Measurements from ENCODE around the gene TRUB1.
A peak's percentile ranks its signal among the peaks of the same experiment; 100 is the strongest.
"Not testable (repeated sequence)": the region's sequence is repeated elsewhere in the genome, so short reads cannot be mapped to it uniquely, and the experiment has no call there.

TRUB1 gene

GRCh38 chr10:114917927-114918672 is 19.9 kb upstream of the TRUB1 start:
- in situ Hi-C loops (cut with HindIII; ENCODE audit: low pct_ligation_motif_present, low pct_unique_long_range_greater_than_20kb, low sequenced_read_pairs), result no loop called here
- DNase-seq, result peak; percentile 99

GRCh38 chr10:114920459-114920858 is 17.5 kb upstream of the TRUB1 start:
- peak; percentile 52 for DNase-seq
- in situ Hi-C loops (cut with HindIII; ENCODE audit: low pct_ligation_motif_present, low pct_unique_long_range_greater_than_20kb, low sequenced_read_pairs), result no loop called here

DNA sequence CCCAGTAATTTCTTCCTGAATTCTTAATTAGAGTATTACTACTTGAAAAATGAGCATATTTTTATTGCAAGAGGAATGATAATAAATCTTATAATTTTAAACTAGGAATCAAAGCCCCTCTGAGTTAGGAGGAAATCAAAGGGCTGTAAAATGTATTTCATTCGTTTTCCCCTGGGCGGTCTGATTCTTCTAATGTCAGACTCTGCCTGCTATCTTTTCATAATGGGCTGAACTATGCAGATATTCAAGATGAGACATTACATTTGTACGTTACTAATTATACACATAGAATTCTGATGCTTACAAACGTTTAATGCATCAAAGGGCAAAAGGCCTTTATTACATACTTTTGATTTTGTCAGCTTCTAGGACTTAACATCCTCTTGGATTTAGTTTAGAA is 16.0 kb upstream of the TRUB1 start:
- in situ Hi-C loops (cut with HindIII; ENCODE audit: low pct_ligation_motif_present, low pct_unique_long_range_greater_than_20kb, low sequenced_read_pairs), result no loop called here

DNA sequence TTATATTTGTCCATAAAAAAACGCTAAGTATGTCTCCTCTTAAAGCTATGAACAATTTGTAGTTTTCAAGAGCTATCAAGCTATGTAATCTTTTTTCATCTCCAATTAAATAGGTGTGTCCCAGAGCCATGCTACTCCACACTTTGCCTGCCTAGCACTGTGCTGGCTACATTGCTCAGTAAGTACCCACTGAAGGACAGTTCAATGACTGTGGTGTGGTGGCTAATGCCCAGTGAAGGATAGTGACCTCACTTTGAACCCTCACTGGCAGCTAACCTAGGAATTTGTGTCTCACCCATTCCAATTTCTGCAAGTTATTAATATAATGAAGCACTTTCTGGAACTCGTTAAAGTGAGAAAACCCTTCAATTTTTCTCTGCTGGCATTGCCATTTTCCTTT is 14.4 kb upstream of the TRUB1 start:
- no peak for DNase-seq
- in situ Hi-C loops (cut with HindIII; ENCODE audit: low pct_ligation_motif_present, low pct_unique_long_range_greater_than_20kb, low sequenced_read_pairs), result no loop called here

More for the DNA sequence above, 16.0 kb upstream of the TRUB1 start:
- no peak for DNase-seq

- DNase-seq, result peak; percentile 65
- in situ Hi-C loops (cut with HindIII; ENCODE audit: low pct_ligation_motif_present, low pct_unique_long_range_greater_than_20kb, low sequenced_read_pairs), result no loop called here
These were observed 12.1 kb upstream of the TRUB1 start for GRCh38 chr10:114925587-114926586.

DNA sequence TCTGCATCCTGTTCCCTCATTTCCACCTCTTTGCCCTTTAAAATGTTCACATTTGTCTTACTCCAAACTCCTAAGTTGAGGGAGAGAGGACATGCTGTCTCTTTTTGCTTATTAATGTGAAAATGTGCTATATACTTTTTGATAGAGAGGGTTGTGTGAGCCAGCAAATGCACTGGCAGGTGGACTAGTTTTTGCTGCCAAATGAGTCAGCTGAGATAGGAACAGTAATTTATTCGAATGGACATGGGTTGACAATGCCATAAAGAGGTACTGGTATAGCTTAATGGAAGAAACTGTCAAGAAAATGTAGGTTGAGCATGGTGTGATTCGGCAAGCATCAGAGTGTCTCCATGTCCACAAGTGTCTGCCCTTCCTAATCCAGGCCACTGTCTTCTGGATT is 9.2 kb upstream of the TRUB1 start:
- no peak for DNase-seq
- in situ Hi-C loops (cut with HindIII; ENCODE audit: low pct_ligation_motif_present, low pct_unique_long_range_greater_than_20kb, low sequenced_read_pairs), result no loop called here

DNA sequence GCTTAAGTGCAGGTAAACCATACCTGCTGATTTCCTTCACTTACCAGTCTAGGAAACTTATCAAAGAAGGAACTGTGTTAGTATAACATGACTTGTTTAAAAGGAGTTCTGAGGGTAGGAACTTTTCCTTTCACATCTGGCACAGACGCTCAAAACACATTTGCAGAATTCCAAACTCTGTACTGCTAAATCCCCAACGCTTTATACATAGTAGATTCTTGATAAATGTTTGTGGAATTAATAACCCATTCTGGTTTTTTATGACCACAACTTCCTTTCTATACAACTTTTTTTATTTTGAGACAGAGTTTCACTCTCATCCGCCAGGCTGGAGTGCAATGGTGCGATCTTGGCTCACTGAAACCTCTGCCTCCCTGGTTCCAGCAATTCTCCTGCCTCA is 7.7 kb upstream of the TRUB1 start:
- in situ Hi-C loops (cut with HindIII; ENCODE audit: low pct_ligation_motif_present, low pct_unique_long_range_greater_than_20kb, low sequenced_read_pairs), result no loop called here
- DNase-seq, result no peak

DNA sequence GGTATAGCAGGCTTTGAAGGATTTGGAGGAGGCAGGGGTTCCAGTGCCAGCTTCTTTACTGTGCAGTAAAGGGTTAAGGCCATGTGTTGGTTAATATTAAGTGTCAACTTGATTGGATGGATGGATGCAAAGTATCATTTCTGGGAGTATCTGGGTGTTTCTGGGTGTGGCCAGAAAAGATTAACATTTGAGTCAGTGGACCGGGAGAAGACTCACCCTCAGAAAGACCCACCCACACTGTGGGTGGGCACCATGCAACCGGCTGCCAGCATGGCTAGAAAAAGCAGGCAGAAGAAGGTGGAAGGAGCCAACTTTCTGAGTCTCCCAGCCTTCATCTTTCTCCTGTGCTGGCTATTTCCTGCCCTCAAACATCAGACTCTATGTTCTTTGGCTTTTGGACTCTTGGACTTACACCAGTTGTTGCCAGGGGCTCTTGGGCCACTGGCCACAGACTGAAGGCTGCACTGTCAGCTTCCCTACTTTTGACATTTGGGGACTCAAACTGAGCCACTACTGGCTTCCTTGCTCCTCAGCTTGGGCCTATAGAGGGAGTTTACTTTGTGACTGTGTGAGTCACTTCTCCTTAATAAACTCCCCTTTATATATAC is 6.8 kb upstream of the TRUB1 start:
- no peak for DNase-seq
- in situ Hi-C loops (cut with HindIII; ENCODE audit: low pct_ligation_motif_present, low pct_unique_long_range_greater_than_20kb, low sequenced_read_pairs), result no loop called here

- in situ Hi-C loops (cut with HindIII; ENCODE audit: low pct_ligation_motif_present, low pct_unique_long_range_greater_than_20kb, low sequenced_read_pairs), result no loop called here
- no peak for DNase-seq
These were observed 5.8 kb upstream of the TRUB1 start for GRCh38 chr10:114932225-114932624.

- in situ Hi-C loops (cut with HindIII; ENCODE audit: low pct_ligation_motif_present, low pct_unique_long_range_greater_than_20kb, low sequenced_read_pairs), result no loop called here
- no peak for DNase-seq
These were observed 5.0 kb upstream of the TRUB1 start for GRCh38 chr10:114932945-114933344.

DNA sequence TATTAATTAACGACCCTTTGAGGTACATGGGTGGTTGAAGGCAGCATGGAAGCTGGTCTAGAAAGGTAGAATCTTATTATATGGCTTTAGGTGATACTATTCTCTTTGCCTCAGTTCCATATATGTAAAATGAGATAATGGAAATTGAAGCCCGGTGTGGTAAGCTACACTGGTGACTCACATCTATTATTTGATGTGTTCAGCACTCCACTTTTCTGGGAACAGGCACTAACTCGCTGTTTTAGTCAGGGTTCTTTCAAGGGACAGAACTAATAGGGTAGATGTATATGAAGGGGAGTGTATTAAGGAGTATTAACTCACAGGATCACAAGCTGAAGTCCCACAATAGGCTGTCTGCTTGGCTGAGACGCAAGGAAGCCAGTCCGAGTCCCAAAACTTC is 4.4 kb upstream of the TRUB1 start:
- in situ Hi-C loops (cut with HindIII; ENCODE audit: low pct_ligation_motif_present, low pct_unique_long_range_greater_than_20kb, low sequenced_read_pairs), result no loop called here
- DNase-seq, result no peak

DNA sequence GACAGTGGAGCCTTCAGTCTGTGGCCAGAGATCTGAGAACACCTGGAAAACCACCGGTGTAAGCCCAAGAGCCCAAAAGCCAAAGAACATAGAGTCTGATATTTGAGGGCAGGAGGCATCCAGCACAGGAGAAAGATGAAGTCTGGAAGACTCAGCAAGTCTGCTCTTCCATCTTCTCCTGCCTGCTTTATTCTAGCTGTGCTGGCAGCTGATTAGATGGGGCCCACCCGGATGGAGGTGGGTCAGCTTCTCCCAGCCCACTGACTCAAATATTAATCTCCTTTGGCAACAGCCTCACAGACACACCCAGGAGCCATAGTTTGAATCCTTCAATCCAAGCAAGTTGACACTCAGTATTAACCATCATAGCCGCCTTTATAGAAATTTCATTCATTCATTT is 4.0 kb upstream of the TRUB1 start:
- in situ Hi-C loops (cut with HindIII; ENCODE audit: low pct_ligation_motif_present, low pct_unique_long_range_greater_than_20kb, low sequenced_read_pairs); DNase-seq: not testable (repeated sequence)

DNA sequence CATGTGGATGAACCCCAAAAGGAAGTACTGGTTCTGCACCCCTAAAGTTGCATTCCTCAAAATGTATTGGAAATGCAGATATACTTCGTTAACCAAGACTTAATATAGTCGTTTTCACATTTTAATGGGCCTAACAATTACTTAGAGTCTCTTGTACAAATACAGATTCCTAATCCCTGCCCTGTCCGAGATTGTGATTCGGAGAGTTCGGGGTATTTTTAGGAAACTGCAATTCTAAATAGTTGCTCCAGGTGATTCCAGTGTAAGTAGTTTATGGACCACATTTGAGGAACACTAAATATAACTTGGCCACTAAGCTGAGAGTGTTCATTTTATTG is 830 bp downstream of the TRUB1 start:
- in situ Hi-C loops (cut with HindIII; ENCODE audit: low pct_ligation_motif_present, low pct_unique_long_range_greater_than_20kb, low sequenced_read_pairs), result no loop called here
- no peak for DNase-seq

DNA sequence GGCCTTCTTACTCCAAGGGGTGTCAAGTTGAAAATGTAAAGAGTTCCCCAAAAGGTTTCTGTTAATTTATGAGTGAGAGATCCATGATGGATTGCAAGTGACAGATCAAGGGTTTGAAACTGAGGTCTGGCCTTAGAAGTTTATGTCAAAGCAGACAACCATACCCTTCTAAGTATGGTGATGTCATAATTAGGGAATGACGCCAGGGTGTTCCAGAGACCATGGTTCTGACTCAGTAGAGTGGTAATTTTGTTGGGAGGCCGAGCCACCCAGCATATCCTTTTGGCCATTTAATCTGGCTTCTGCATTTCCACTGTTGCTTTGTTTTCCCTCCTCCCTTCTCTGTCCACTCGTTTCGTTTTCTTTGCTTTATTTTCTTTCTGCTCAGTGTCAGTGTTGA is 2.7 kb downstream of the TRUB1 start:
- in situ Hi-C loops (cut with HindIII; ENCODE audit: low pct_ligation_motif_present, low pct_unique_long_range_greater_than_20kb, low sequenced_read_pairs), result no loop called here
- no peak for DNase-seq

- in situ Hi-C loops (cut with HindIII; ENCODE audit: low pct_ligation_motif_present, low pct_unique_long_range_greater_than_20kb, low sequenced_read_pairs), result no loop called here
- no peak for DNase-seq
These were observed 5.0 kb downstream of the TRUB1 start for GRCh38 chr10:114943000-114943399.

GRCh38 chr10:114953047-114953446 is 15.1 kb downstream of the TRUB1 start:
- in situ Hi-C loops (cut with HindIII; ENCODE audit: low pct_ligation_motif_present, low pct_unique_long_range_greater_than_20kb, low sequenced_read_pairs), result no loop called here
- DNase-seq, result no peak

GRCh38 chr10:114955984-114956383 is 18.0 kb downstream of the TRUB1 start:
- no peak for DNase-seq
- in situ Hi-C loops (cut with HindIII; ENCODE audit: low pct_ligation_motif_present, low pct_unique_long_range_greater_than_20kb, low sequenced_read_pairs), result no loop called here

GRCh38 chr10:114956466-114956865 is 18.5 kb downstream of the TRUB1 start:
- in situ Hi-C loops (cut with HindIII; ENCODE audit: low pct_ligation_motif_present, low pct_unique_long_range_greater_than_20kb, low sequenced_read_pairs), result no loop called here
- no peak for DNase-seq

- in situ Hi-C loops (cut with HindIII; ENCODE audit: low pct_ligation_motif_present, low pct_unique_long_range_greater_than_20kb, low sequenced_read_pairs), result no loop called here
These were observed 19.1 kb downstream of the TRUB1 start for GRCh38 chr10:114957122-114957521.

More at GRCh38 chr10:114957122-114957521, 19.1 kb downstream of the TRUB1 start:
- DNase-seq, result no peak
